Activated T-helper 1 cell treated with Interleukin-2 at 50 U/mL for 16 hours (primary cell): ENCODE measurements around the gene FAM83B.
"Not testable (repeated sequence)": the region's sequence is repeated elsewhere in the genome, so short reads cannot be mapped to it uniquely, and the experiment has no call there.

Experiments used
- DNase-seq: peaks from one replicate; pipeline ENCODE4 v3.0.0-alpha.2; 2020; ENCODE audit warnings: low read depth

FAM83B gene, protein sequence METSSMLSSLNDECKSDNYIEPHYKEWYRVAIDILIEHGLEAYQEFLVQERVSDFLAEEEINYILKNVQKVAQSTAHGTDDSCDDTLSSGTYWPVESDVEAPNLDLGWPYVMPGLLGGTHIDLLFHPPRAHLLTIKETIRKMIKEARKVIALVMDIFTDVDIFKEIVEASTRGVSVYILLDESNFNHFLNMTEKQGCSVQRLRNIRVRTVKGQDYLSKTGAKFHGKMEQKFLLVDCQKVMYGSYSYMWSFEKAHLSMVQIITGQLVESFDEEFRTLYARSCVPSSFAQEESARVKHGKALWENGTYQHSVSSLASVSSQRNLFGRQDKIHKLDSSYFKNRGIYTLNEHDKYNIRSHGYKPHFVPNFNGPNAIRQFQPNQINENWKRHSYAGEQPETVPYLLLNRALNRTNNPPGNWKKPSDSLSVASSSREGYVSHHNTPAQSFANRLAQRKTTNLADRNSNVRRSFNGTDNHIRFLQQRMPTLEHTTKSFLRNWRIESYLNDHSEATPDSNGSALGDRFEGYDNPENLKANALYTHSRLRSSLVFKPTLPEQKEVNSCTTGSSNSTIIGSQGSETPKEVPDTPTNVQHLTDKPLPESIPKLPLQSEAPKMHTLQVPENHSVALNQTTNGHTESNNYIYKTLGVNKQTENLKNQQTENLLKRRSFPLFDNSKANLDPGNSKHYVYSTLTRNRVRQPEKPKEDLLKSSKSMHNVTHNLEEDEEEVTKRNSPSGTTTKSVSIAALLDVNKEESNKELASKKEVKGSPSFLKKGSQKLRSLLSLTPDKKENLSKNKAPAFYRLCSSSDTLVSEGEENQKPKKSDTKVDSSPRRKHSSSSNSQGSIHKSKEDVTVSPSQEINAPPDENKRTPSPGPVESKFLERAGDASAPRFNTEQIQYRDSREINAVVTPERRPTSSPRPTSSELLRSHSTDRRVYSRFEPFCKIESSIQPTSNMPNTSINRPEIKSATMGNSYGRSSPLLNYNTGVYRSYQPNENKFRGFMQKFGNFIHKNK

DNA sequence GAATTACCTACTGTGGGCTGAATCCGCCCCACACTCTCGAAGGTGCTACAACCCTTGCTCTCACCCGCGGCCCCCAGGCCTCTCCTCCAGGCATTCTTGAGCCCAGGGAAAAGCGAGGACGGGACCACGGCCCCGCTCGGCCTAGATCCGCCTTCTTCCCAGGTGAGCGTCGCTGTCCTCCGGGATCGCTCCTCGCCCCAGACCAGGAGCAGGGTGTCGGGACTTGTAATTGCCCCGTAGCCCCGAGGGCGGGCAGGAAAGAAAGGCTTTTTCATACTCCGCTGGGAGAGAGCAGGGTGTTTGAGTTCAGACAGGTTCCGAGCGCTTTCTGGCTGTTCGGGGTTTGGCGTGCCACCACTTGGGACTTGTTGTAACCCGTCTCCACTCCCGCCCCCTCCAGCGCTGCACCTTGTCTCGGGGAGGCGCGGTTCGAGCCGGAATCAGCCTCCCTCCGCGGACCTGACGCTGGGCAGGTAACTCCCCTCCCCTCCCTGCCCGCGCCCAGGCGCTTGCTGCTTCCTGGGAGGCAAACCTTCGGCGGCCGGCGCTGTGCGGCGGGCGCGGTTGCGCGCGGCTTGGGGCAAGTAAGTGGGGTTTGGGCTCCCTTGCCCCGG lies at the start of gene FAM83B:
TSS of gene FAM83B (plus strand) at position 529 of the 614 bp plus-strand sequence. CDS start 23,476 bp downstream, outside the sequence.
- DNase-seq: no peak

GRCh38 chr6:54796918-54797317 lies 49.7 kb upstream of the FAM83B start:
- not testable (repeated sequence) for DNase-seq

GRCh38 chr6:54800050-54800600 lies 46.4 kb upstream of the FAM83B start:
- DNase-seq: no peak

DNA sequence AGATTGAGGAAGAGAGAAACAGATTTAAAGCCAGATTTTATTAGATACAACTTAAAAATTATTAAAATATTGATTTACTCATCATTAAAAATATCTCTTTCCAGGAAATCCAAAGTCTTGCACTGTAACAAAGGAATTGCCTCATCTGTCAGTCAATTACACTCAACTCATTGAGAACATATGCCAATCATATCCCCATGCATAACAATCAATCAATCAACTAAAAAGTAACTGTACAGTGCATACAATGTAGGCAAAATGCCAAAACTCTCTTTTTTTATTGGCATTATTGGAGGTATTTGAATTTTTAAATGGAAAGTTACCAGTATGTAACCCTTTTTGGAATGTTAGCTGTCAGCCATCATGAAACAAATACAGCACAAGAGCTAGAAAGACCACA lies 45.3 kb upstream of the FAM83B start:
- DNase-seq: no peak

GRCh38 chr6:54801669-54802068 lies 44.9 kb upstream of the FAM83B start:
- no peak for DNase-seq

DNA sequence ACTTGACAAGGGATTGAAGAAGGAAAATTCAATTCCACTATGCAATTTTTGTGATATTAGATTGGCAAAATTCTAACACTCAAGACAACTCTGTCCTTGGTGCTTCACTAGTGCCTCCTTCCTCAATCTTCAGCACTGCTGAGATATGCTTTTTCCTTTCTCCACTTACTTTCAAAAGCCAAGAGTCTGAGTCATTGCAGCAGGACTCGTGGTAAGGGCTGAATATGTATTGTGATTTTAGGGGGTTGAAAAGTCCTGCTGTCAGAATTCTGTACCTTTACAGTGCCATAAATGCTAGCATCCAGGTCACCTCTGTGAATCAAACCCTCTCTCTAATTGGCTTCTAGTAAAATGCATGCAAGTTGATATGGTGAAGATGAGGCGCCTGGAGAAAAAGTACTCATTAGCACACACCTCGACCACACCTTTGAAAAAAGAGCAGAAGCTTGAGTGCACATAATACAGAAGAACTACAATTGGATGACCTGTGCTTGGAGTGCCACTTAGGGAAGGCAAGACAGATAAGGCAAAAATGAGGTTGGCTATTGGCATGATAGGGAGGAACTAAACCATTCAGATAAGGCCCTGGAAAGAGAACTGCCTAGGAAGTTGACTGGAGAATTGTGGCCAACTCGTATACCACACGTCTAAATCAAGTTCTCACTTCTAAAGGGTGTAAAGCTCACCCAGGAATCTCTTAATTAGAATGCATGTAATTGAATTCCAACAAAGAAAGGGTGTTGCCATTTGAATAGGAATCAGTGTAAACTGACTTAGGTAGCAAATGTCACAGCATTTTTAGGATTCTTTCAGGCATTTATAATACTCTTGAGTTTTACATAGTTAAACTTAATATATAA lies 43.6 kb upstream of the FAM83B start:
- DNase-seq: no peak

GRCh38 chr6:54805077-54805476 lies 41.5 kb upstream of the FAM83B start:
- no peak for DNase-seq

DNA sequence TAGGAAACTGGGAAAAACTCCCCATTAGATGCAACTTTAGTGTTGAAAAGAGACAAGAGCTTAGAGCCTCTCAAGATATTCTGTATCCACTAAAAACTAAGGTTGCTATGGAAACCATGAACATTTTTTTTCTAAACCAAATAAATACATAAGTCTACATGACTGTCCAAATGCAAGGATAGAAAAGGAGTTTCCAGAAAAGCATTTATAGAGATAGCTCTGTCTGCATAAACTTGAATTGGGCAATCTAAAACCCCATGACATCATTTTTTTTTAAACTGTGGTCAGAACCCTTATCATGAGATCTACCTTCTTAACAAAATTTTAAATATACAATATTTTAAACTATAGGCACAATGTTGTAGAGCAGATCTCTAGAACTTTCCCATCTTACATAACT lies 36.4 kb upstream of the FAM83B start:
- DNase-seq: no peak

DNA sequence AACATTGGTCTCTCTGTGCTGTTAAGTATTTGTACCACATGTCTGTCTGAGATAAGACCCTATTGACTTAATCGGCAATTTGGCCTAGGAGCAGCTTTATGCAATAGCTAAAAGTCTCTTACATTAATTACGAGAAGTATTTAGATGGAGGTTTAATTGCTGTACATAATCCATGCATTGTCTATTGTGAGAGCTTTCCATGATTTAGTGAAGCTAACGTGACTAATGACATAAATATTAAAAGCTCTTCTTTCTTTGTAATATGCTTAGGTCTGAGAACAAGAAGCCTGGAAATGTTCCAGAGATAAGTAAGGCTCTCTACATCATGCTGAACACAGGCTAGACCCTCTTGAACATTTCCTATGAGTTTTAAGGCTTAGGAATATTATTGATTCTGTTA lies 32.7 kb upstream of the FAM83B start:
- DNase-seq: no peak

DNA sequence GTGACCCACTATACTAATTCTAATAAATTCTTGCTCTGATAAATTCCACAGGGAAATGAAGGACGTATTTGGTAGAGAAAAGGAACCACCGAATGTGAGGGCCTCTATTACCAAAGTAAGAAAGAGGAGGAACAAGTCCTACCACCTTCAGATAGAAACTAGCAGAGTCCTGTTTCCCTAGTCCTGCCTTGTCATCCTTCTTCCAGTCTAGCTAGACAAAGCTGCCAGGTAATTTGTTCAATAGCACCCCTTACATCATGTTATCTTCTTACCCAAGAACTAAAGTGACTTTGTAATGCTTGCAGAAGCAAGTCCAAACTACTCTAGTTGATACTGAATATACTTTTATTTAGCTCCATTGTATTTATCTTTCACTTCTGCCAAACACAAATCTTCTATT lies 29.3 kb upstream of the FAM83B start:
- no peak for DNase-seq

DNA sequence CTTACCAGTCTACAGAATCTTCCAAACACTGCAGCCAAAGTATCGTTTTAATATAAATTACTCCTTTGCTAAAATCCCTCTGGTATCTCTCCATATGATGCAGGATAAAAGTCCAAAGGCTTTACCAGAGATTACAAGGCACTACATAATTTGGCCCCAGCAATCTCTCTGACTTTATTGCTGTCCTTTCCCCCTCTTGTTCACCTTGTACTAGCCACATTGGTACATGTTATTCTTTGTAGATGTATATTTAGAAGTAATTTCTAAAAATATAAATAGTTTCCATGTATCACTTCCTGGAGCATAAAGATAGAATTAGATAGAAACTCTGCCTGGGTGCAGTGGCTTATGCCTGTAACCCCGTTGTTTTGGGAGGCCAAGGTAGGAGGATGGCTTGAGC lies 28.7 kb upstream of the FAM83B start:
- DNase-seq: no peak

GRCh38 chr6:54824225-54824624 lies 22.3 kb upstream of the FAM83B start:
- not testable (repeated sequence) for DNase-seq

DNA sequence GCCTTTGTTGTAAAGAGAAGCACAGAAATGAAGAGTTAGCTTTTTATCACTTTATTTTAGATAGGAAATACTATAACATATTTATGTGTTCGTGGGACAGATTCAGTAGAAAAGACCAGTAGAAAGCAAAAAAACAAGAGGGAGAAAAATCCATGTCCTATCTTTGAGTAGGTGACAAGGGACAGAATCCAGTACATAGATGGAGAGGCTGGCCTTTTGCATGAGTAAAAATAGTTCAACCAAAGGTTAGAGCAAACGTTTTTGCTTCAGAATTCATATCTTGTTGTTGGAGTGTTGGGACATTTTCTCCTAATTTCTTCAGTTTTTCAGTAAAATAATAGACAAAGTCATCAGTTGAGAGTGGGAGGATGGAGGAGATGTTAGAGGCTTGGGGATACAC lies 19.6 kb upstream of the FAM83B start:
- no peak for DNase-seq

DNA sequence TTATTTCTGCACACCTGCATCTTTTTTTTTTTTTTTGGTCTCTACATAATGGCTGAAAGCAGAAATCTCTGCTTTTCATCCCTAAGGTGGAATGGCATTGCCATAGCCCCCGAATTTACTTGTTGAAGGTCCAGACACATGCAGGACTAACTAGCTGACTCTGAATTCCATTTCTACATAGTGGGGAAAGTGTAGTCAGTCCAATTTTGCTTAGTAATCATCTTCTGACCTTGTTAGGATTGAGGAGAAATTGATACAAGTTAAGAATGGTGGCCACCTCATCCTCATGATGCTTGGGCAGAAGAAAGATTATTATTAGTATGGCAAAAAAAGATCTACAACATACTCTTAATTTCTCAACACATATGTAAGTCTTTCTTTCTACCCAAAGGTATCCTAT lies 16.4 kb upstream of the FAM83B start:
- no peak for DNase-seq

DNA sequence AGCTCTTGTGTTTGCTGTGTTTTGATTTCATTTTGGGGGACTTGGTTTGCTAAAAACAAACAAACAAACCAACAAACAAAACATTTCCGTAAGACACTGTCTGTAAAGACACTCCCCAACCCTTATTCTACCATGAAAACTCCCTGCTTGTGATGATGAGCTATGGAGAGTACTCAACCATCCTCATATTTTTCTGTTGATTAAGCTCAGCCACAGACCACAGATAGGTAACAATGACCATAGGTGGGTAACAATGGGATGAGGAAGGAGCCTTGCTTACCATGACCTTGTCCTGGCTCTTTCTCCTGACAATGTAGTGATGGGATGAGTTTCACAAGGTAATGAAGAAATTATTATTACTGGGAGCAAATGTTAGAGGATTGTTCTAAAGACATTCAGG lies 11.4 kb upstream of the FAM83B start:
- DNase-seq: no peak

DNA sequence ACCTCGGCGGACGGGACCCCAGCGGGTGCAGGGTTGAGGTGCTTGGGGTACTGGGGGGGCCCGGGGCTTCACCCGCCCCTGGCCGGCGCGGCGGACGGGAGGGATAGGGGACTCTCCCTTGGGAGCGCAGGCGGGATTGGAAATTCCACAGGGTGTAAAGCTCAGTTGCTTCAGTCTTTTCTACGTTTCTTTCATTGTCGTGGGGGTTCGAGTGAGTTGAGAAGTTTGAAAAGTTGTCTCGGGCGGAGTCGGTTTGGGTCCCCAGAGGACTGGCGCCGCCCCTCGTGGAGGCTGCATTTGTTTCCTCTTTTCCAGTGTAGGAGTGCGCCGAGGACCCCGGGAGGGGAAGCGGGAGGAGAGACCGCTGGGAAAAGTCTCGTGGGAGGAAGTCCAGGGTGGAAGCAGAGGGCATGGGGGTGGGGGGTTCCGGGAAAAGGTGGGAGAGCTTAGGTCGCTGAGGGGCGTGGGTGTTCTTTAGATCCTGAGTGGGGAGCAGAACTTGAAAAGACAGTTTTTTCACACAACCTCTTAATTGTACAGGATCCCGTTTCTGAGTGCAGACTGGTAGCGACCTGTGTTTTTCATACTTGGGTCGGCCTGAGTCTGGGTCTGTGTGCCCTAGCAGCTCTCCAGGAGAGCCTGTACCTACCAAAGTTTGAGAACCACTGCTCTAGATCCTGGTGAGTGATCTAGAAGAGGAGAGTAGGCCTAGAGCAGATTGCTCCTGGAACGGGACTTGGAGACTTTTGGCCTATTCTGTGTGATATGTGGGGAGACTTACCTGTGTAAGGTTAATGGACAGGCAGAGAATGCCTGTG lies 495 bp downstream of the FAM83B start:
- no peak for DNase-seq

DNA sequence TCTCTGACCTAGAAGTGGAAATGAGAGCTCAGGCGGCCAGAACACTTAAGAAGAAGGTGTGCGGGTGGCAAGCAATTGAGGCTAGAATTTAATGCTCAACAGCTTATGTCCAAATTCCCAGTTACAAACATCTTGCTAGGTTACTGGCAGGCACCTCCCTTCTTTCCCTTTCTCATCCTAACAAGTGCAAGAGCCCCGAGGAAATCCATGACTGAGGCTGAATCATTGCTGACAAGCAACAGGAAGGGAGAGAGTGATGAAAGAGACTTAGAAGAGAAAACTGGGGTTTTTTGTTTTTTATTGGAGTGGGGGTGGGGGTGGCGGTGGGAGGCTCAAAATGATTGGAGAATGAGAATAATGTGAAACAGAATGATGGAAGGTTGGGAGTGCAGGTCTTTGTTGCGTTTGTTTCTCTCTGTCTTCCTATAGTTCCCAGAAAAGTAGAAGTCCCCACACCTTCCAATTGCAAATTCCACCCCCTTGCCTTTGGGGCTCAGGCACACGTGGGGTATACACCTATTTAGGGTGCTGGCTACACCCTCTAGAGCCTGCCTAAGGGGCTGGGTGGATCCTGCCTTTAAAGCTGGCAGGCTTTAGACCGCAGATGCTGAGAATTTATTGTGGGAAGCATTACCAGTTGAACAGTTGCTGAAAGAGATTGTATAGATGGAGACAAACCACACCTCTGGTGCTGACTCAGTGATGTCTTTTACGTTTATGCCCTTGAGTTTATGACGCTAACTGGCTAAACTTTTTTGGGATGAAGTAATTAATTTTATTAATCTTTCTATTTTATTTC lies 1.4 kb downstream of the FAM83B start:
- DNase-seq: no peak

DNA sequence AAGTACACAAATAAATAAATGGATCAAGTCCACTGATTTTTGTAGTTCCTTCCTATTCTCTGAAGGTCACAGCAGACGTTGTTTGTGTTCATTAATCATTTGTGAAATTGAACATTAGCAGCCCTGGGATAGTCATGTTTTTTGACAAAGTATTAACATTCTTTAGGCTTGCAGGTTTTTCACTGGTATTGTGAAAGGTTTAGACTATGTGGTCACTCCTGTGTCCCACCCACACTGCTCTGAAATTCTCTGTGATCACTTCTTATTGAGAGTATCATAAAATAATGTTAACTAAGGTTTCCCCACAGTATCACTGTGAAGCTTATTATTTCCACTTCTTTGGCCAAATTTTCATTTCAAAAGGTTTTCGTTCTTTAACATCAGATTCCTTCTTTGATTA lies 3.5 kb downstream of the FAM83B start:
- no peak for DNase-seq

- DNase-seq: no peak
Measured at GRCh38 chr6:54856129-54856528, 9.6 kb downstream of the FAM83B start.
